ENCODE measurements around the gene NUMB.
"Not testable (repeated sequence)": the region's sequence is repeated elsewhere in the genome, so short reads cannot be mapped to it uniquely, and the experiment has no call there.

- TF ChIP-seq, protein P1, sequence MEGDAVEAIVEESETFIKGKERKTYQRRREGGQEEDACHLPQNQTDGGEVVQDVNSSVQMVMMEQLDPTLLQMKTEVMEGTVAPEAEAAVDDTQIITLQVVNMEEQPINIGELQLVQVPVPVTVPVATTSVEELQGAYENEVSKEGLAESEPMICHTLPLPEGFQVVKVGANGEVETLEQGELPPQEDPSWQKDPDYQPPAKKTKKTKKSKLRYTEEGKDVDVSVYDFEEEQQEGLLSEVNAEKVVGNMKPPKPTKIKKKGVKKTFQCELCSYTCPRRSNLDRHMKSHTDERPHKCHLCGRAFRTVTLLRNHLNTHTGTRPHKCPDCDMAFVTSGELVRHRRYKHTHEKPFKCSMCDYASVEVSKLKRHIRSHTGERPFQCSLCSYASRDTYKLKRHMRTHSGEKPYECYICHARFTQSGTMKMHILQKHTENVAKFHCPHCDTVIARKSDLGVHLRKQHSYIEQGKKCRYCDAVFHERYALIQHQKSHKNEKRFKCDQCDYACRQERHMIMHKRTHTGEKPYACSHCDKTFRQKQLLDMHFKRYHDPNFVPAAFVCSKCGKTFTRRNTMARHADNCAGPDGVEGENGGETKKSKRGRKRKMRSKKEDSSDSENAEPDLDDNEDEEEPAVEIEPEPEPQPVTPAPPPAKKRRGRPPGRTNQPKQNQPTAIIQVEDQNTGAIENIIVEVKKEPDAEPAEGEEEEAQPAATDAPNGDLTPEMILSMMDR (IDR thresholded peaks at IDR 0.05; ENCODE audit: borderline replicate concordance, extremely low read depth, low read length, poor library complexity, severe bottlenecking): not testable (repeated sequence)
- not testable (repeated sequence) for TF ChIP-seq EZH2 (IDR thresholded peaks at IDR 0.05; ENCODE audit: borderline replicate concordance, low read depth, low read length, severe bottlenecking)
Measured at GRCh38 chr14:73349091-73349490, 109.3 kb downstream of the NUMB start.
